ENCODE data around the gene LEMD1. TPM values are rescaled to one million over a fixed set of nuclear protein-coding genes. Genes with fewer than 3 reads are reported as not detected.

LEMD1 gene, protein sequence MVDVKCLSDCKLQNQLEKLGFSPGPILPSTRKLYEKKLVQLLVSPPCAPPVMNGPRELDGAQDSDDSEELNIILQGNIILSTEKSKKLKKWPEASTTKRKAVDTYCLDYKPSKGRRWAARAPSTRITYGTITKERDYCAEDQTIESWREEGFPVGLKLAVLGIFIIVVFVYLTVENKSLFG
- 0.70 and 4.0 TPM in 2 replicates for total RNA-seq

GRCh38 chr1:205421798-205422197 lies at the start of gene LEMD1:
Gene LEMD1, minus strand, starts transcription at chr1:205422056. Its CDS starts 1,520 bp downstream, at chr1:205420536.
- no peak for DNase-seq (ENCODE audit: low read depth)

GRCh38 chr1:205470131-205470530 lies 48.3 kb upstream of the LEMD1 start:
- no peak for DNase-seq (ENCODE audit: low read depth)

- DNase-seq (ENCODE audit: low read depth): no peak
These were observed 44.9 kb upstream of the LEMD1 start for GRCh38 chr1:205466595-205467220.

GRCh38 chr1:205465392-205465791 lies 43.5 kb upstream of the LEMD1 start:
- no peak for DNase-seq (ENCODE audit: low read depth)

DNA sequence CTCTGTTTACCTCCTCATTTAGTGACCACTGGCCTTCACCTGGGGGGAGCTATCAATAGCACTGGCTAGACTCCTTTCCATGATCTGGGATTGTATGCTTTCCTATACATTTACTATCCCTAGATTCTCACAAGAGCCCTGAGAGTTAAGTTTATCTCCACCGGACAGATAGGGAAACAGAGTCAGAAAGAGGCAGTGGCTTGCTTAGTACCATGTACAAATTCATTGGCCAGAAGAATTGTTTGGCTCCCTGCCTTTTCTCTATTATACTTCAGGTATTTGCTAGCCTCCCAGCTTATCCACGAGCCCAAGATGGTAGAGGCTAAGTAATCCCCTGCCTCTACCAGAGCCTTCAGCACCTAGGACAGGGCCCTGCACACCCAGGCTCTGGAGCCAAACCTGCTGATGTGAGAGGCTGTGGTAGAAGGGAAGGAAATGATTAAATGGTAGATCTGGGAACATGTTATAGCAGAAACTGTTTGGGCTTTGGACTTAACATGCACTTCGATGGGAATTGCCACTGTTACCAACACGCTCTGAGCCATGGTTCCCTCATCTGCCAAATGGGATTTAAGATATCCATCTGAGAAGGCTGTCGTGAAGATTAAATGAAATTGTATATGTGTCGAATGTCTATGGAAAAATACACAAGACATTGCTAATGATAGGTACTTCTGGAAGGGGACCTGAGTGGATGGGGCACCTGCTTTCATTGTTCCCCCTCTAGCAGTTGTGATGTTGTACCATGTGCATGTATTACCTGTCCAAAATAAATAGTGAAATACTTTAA lies 37.1 kb upstream of the LEMD1 start:
- peak; percentile 58 for DNase-seq (ENCODE audit: low read depth)

DNA sequence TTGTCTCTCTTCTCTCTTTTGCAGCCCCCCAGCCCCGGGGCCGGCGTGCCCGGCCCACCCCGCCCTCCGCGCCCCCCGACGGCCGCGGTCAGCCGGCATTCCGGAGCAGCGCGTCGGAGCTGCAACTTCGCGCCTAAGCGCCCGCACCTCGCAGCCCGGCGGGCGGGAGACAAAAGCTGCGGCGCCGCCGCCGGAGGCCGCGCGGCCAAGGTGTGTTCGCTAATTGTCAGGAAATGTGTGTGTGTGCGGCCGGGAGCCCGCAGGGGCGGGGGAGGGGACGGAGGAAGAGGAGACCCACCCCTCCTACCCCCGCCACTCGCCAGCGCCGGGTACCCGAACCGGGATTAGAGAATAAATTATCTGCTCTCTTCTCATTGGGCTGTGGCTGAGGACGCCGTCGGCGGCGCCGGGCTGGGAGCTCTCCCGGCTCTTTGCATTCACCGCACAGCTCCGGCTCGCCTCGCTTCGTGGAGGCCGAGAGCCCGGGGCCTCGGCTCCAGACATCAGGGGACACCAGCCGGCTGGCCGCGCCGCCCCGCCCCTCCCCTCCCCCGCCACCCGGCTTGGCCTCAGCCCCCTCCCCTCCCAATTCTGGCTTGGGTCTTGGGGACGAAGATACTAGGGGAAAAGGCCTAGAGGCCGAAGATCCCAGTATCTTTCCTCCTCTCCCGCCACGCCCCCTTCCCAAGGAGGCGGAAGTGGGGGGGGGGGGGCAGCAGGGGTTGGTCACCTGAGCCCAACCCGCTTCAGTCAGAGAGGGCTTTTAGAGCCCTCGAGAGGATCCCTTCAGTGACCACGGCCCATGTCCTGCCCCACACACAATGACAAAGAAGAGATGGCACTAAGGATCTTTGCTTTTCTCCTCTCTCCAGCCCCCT lies 35.3 kb upstream of the LEMD1 start:
- DNase-seq (ENCODE audit: low read depth): no peak

GRCh38 chr1:205456383-205456867 lies 34.6 kb upstream of the LEMD1 start:
- no peak for DNase-seq (ENCODE audit: low read depth)

DNA sequence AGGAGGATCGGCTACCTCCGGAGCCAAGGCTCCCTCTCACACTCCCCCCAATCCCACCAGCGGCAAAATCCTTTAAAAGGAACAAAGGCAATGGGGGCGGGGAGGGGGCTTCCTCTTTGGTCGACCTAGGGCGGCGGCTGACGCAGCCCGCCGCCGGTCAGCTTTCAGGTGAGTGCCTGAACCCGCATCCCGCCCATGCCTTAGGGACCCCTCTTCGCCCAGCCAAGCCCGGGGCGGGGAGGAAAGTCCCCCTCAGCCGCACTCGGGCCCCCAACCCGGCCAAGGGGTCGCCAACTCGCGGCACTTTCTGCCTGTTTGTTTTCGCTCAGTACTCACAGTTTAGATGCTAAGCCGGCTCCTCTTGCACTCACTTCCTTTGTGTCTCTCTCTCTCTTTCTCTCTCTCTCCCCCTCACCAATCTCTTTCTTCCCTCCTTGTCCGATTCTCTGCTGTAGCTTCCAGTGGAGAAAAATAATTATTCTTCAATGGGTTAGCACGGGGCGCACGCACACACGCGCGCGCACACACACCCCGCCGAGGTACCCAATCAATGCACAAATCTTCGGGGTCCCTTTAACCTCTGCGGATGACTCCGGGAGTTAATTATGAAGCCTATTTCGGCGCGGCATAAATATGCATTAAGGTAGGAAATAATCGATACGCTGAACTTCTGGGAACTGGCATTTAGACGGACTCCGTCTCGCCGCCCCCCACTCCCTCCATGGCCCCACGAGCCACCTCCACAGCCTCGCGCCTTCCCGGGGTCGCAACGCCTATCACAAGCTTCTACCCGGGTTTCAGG lies 33.9 kb upstream of the LEMD1 start, which contains the start of gene BLACAT1:
TSS of gene BLACAT1 (minus strand) at position 465 of the 802 bp plus-strand sequence.
- DNase-seq (ENCODE audit: low read depth): no peak

DNA sequence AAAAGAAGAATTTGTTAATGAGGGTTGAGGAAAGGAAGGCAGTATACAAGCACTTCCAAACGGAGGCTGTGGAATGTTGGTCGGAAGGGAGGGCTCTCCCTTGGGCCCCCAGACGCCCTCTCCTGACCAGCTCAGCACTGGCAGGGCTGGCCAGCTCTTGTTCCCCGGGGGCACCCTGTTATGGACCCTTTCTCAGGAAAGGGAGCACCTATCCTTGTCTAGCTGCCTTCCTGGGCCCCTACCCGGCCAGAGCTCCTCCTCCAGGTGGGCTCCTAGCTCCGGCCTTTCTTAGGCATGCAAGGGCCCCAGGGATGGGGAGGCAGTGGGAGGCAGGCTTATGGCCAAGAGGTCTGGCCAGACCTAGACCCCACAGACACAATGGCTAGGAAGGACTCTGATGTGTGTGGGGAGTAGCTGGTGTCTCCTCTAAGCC lies 33.1 kb upstream of the LEMD1 start:
- no peak for DNase-seq (ENCODE audit: low read depth)

DNA sequence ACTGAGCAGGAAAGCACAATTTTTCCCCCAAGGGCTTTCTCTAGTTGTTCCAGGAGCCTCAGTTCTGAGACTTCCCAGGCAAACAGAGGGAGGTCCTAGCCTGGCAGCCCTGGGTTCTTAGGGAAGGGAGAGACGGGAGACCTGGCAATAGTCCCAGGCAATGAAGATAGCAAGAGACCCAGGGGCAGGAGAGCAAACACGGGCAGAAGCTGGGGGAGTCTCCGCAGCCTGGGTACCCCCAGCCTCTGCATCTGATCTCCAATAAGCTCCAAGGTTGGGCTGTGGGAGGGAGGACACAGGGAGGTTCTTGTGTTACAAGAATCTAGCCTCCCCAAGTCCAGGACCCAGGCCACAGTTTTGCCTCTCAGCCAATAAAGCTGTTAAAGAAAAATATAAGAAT lies 31.6 kb upstream of the LEMD1 start:
- DNase-seq (ENCODE audit: low read depth): no peak

DNA sequence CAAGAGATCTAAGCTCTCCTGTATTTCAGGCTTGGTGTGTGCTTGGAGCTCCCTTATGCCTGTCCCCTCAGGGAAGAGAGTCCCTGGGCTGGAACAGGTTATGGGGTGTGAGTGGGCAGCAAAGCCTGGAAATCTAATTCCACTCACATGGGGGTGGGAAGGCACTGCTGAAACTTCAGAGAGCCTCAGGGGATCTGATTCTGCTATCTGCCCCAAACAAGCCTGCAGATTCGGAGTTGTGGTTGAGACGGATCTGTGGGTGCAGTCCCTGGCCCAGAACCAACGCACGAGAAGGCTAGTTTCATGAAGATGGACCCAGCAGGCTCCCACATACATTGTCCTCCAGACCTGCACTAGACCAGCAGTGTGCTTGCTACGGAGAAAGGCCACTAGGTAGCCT lies 31.1 kb upstream of the LEMD1 start:
- no peak for DNase-seq (ENCODE audit: low read depth)

GRCh38 chr1:205452364-205452763 lies 30.5 kb upstream of the LEMD1 start:
- DNase-seq (ENCODE audit: low read depth): no peak

- no peak for DNase-seq (ENCODE audit: low read depth)
These were observed 29.9 kb upstream of the LEMD1 start for GRCh38 chr1:205451759-205452164.

- DNase-seq (ENCODE audit: low read depth): no peak
These were observed 29.3 kb upstream of the LEMD1 start for GRCh38 chr1:205451202-205451601.

- no peak for DNase-seq (ENCODE audit: low read depth)
These were observed 28.6 kb upstream of the LEMD1 start for GRCh38 chr1:205450448-205450847.

DNA sequence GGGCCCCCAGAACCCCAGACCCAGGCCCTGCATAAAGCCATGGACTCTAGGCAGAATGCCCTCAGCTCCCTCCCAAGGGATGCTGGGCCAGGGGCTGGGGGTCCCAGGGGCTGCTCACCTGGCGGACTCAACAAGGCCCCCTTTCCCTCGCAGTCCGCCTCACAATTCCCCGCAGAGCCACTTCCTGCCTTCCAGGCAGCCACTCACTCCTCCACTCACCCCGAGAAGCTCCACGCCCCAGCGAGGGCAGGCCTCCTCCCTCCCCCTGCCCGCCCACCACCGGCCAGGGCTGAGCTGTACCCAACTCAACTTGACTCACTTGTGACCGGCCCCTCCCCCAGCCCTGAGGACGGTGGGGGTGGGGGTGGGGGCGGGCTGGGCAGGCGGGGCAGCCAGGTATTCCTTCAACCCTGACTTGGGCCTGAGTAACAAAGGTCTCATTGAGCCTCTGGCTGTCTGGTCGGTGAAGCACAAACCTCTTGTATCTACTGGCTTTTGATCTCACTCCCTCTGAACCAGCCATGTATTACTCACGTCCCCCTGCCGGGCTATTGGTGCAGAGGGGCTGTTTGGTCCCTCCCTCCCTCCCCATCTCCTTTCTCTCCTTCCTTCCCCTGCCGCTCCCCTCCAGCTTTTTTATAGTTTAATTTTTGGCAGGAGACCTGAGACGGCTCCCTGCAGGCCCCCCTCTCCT lies 28.0 kb upstream of the LEMD1 start:
- DNase-seq (ENCODE audit: low read depth): peak; percentile 95

DNA sequence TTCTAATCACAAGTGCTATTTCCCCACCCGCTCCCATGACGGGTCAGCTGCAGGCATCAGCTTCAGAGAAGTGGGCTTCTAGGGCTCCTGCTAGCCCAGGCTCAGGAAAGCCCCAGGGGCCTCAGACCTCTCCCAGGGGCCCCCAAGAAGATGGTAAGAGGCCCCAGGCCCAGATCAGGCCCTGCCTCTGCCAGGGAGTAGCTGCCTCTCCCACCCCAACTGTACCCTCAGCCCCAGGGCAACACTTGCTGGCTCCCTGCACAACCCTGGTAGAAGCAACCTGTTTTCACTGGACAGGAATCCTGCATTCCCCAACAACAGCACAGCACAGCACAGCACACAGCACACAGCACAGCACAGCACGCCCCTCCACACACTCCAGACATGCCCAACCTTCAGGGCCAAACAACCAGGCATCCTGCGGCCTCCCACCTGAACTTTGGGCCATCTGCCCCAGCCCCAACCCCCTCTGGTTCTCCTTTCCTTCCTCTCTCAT lies 27.4 kb upstream of the LEMD1 start:
- no peak for DNase-seq (ENCODE audit: low read depth)

- DNase-seq (ENCODE audit: low read depth): no peak
These were observed 26.8 kb upstream of the LEMD1 start for GRCh38 chr1:205448540-205449253.
